Superior temporal gyrus (tissue), 1 donor: Measurements from ENCODE around the gene CELF6.
"Not testable (repeated sequence)": the region's sequence is repeated elsewhere in the genome, so short reads cannot be mapped to it uniquely, and the experiment has no call there.

Source experiments
- DNase-seq: peaks from one replicate; pipeline ENCODE4 v3.0.0-alpha.2; 2016; ENCODE audit errors: extremely low spot score

The CELF6 gene

GRCh38 chr15:72315706-72316370, 4.1 kb downstream of the CELF6 start:
- DNase-seq = no peak

DNA sequence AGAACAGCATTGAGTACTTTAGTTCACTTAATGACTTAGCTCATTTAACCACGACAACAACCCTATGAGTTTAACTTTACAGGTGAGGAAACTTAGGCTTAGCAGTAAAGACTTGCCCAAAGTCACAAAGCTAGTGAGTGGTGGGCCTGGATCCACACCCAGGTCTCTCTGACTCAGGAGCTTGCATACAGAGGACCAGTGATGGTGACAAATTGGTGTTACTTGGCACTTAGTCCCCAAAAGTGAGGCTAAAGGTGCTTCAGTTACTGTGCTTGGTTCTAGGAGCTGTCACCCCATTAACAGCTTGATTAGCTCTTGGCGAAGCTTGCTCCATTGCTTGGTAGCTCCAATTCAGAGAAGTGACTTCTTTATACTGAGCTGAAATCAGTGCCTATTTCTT, 6.1 kb downstream of the CELF6 start:
- no peak for DNase-seq

- no peak for DNase-seq
Observed at GRCh38 chr15:72313448-72313840, 6.5 kb downstream of the CELF6 start.

DNA sequence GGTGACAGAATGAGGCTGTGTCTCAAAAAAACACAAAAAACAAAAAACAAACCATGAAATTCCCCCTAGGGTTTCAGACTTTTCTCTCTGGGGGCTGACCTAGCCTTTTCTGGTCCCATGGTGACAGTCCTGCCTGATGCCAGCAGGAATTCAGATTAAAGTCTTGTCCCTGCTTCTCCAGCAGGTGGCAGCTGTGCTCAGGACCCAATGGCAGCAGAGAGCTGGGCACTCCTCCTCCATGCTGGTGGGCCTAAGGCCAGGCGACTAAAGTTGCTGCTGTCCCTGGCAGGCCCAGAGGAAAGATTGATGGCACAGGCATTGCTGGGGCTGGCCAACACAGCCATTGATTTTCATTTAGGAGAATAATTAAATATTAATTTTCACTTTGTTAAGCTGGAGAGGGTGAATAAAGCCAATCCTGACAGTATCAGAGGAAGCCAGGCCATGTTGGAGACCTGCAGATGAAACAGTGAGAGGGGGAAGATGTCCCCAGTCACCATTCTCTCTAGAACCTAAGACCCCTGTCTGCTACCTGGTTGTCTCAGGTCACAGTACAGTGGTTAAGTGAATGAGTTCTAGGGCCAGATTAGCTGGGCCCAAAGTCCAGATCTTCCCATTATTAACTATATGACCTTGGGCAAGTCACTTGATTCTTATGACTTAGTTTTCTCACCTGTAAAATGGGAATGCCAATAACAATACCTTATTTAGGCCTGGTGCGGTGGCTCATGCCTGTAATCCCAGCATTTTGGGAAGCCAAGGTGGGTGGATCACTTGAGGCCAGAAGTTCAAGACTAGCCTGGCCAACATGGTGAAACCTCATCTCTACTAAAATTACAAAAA, 7.1 kb downstream of the CELF6 start:
- peak; percentile 66 for DNase-seq

DNA sequence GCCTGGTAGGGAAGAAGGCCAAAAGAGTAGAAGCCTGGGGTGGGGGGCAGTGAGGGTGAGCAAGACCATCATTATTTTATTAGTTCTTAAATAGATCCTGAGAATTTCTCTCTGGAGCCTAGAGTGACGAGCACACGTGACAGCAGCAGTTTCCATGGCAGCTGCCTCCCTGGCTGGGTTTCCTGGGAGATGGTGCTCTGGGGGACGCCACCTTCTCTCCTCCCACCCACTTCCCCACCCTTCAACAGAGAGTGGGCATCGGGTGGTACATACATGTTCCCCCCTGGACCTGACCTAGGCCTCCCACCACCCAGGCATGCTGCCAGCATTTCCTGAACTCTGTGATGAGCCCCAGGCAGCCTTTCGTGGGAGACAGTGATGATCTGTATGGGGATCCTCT, 12.9 kb downstream of the CELF6 start:
- DNase-seq = no peak

DNA sequence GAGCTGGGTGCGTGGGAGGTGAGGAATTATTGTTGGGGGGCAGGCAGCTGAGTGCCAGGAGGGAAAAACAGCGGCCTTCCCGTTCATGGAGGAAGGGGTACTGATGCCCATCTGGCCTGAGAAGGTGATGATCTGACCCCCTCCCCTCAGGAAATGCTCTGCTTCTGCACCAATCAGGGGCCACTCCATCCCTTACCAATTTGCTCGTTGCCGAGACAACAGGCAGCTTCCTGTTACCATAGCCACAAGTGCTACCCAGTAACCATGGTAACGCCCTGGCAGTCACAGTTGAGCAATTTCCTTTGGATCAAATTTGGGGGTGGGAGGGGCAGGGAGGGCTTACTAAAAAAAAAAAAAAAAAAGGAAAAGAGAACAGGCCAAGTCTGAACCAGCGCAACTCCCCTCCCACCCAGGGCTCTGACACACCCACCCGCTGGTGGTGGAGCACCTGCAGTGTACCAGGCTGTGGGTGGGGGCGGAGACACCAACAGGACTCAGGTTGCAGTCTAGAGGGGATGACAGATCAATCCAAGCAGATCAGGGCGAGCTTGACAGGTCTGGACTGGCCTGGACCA, 13.7 kb downstream of the CELF6 start:
- peak; percentile 69 for DNase-seq

DNA sequence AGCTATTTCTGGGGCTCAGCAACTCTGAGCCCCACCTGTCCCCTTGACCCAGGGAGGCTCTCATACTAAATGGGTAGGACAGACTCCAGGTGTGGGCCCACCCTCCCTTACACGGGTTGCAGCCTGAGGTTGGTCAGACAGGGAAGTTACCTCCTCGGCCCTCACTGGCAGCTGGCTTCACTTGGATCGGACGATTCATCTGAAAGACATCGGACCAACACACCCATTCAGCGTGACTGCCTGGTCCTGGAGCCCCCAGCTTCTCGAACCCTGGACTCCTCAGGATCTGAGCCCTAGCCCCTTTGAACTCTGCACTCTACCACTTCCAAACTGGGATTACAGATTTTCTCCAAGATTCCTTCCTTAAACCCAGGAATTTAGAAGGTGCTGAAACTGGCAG, 15.4 kb downstream of the CELF6 start:
- DNase-seq = no peak

DNA sequence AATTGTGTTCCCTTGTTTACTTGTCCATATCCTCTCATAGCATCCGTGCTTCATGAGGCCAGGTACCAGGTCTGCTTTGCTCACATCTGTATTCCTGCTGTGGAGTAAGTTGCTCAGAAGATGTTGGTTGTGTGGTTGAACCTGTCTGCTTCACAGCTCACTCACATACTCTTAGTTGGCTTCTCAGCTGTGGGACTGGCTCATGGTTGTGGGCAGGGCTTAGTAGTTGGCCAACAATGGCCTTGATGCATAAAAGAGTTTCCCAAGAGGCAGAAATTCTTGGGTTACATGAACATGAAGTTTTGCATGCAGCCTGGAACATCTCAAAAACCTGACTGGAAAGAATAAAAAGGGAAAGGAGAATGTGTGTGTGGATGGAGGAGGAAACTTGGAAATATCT, 17.0 kb downstream of the CELF6 start:
- no peak for DNase-seq

- no peak for DNase-seq
Observed at GRCh38 chr15:72289597-72290325, 30.2 kb downstream of the CELF6 start.

DNA sequence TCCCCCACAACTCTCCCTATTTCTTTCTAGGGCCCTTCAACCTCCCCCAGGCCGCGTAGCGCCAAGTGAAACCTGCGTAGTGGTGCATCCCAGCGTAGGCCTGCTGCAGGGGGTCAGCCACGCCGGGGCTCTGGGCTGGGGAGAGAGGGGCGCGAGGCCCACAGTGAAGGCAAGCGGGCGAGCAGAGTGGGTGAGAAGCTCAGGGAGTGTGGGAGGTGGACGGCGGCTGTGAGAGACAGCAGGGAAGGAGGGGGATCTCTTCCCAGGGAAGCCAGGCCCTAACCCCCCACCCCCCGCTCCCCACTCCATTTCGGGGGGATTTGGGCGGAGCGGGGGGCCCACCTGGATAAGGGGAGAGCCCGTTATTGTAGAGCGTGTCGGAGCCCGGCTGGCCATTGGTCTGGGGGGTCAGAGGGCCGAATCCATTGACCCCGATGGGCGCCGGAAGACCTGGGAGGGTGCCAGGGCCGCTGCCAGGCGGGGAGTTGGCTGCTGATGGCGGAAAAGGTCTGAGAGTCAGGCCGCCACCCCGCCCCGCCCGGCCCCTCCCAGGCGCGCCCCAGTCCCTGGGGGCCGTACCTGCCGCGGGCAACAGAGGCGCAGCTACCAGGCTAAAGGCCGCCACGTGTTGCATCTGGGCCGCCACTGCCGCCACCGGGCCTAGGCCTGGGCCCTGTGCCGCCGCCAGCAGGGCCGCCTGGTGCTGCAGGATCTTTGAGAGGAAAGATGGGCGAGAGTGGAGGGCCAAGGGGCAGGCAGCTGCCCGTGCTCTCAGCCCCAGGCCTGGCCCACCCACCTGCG, 31.0 kb downstream of the CELF6 start:
- DNase-seq = no peak

- DNase-seq = no peak
Observed at GRCh38 chr15:72285927-72286516, 33.9 kb downstream of the CELF6 start.

- no peak for DNase-seq
Observed at GRCh38 chr15:72285402-72285801, 34.6 kb downstream of the CELF6 start.

GRCh38 chr15:72284781-72285180, 35.2 kb downstream of the CELF6 start:
- DNase-seq = no peak

GRCh38 chr15:72281713-72282112, 38.2 kb downstream of the CELF6 start:
- DNase-seq = no peak

- no peak for DNase-seq
Observed at GRCh38 chr15:72280751-72281150, 39.2 kb downstream of the CELF6 start.

GRCh38 chr15:72278737-72279136, 41.2 kb downstream of the CELF6 start:
- DNase-seq = no peak

DNA sequence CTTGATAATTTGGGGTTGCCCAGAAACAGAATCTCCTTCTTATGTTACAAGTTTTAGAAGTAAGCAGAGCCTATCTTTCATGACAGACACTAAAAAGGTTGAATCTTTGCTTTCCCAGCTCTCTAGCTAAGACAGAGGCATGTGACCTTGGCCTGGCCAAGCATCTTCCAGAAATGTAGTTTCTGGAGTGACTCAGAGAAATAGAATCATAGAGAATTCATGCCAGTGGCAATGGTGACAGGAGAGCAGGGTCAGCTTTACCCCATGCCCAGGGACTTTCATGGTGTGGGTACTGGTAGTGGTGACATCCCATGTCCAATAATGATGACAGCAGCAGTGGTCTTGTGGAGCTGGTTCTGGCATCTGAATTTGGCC, 43.6 kb downstream of the CELF6 start:
- DNase-seq = no peak

DNA sequence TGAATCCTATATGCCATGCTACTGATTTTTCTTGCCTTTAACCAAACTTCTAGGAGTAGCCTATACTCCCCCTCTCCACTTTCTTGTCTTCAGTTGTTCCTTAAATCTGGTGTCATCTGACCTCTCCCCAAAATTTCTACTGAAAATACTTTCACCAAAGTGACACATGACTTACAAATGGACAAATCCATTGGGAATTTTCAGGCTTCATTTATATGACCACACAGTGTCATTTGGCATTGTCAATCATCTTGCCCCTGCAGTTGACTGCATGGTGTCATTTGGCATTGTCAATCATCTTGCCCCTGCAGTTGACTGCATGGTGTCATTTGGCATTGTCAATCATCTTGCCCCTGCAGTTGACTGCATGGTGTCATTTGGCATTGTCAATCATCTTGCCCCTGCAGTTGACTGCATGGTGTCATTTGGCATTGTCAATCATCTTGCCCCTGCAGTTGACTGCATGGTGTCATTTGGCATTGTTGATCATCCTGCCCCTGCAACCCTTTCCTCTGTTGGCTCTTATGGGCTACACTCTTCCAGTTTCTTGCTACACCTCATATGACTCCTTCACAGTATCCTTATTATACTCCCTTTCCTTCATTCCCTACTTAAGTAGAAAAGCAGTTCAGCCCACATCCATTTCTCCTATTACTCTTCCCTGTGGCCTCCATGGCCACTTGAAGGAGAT, 44.2 kb downstream of the CELF6 start:
- DNase-seq = not testable (repeated sequence)

DNA sequence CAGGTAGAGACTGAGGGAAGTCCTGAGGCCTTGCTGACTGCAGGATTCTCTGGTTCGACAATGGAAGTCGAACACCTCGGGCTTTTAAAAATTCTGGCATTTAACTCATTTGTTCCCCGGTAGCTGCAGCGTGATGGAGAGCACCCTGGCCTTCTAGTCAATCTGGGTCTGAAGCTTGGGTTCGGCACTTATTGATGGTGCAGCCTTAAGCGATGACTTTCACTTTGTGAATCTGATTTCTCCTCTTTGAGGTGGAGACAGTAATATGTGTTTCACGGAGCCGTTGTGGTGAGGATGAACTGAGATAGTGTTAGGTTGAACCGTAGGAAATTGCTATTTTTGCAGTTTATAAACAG, 47.0 kb downstream of the CELF6 start:
- no peak for DNase-seq

DNA sequence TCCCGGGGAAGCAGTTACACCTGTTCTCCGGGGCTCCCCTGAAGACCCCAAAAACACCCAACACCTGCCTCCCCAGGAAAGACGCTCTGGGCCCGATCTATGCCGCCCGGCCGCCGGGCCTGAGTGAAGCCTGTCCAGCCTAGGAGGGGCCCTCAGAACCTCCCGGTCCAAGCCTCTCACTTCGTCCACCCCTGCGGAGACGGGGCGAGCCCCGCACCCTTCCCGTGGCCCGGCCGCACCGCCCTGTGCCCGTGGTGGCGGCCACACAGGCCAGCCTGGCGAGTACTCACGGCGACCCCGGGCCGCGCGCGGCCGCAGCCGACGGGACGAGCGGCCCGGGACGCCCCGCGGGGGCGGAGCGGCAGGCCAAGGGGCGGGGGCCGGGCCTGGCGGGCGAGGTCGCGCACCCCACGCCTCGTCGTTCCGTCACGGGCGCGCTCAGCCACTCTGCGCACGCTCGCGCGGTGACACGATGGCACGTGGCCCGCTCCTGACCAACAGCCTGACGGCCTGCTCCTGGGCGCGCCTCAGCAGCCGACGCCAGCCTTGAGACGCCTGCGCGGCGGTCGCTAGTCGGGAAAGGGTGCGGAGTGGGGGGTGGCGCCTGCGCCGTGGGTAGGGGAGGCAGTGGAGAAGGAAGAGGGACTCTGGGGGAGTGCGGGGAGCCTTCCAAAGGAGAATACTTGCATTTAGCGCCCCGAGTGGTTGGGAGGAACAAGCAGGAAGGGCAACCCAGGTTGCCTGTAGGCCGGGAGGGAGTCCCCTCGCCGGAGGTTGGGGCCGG, 47.6 kb downstream of the CELF6 start, which contains the start of gene PARP6:
Gene PARP6, minus strand, starts transcription at position 342 of the 784 bp plus-strand sequence. CDS start 5,077 bp downstream, outside the sequence.
- DNase-seq = peak; percentile 97
